Tongue (tissue), 2 donors: ENCODE results near the gene GNL1. TPM values are rescaled to one million over a fixed set of nuclear protein-coding genes. Genes with fewer than 3 reads are reported as not detected.
A peak's percentile ranks its signal among the peaks of the same experiment; 100 is the strongest.
"Not testable (repeated sequence)": the region's sequence is repeated elsewhere in the genome, so short reads cannot be mapped to it uniquely, and the experiment has no call there.

ENCODE experiments used
- DNase-seq: peaks from one replicate; pipeline ENCODE4 v3.0.0-alpha.2; 2015
- total RNA-seq: library from RNA; depleted of rRNA; stranded (reverse); fragments of >200 nt; gene quantifications from one replicate; pipeline ENCODE4 v1.2.3, GENCODE V29; 2014

GNL1 gene
- total RNA-seq, 1 donor from 2014 or later: 40.2 TPM

GRCh38 chr6:30529349-30529875 lies 26.9 kb downstream of the GNL1 start:
- not testable (repeated sequence) for DNase-seq

- not testable (repeated sequence) for DNase-seq
Measured at GRCh38 chr6:30526444-30526843, 29.8 kb downstream of the GNL1 start.

GRCh38 chr6:30521952-30522351 lies 34.3 kb downstream of the GNL1 start:
- not testable (repeated sequence) for DNase-seq

- not testable (repeated sequence) for DNase-seq
Measured at GRCh38 chr6:30521082-30521481, 35.2 kb downstream of the GNL1 start.

- DNase-seq: peak; percentile 39
Measured at GRCh38 chr6:30520522-30520921, 35.8 kb downstream of the GNL1 start.

- not testable (repeated sequence) for DNase-seq
Measured at GRCh38 chr6:30518505-30519145, 37.7 kb downstream of the GNL1 start.

- not testable (repeated sequence) for DNase-seq
Measured at GRCh38 chr6:30517767-30518504, 38.4 kb downstream of the GNL1 start.

- not testable (repeated sequence) for DNase-seq
Measured at GRCh38 chr6:30516754-30517076, 39.6 kb downstream of the GNL1 start.

- peak; percentile 92 for DNase-seq
Measured at GRCh38 chr6:30515944-30516753, 40.1 kb downstream of the GNL1 start.

- no peak for DNase-seq
Measured at GRCh38 chr6:30515106-30515505, 41.2 kb downstream of the GNL1 start.

GRCh38 chr6:30513451-30513850 lies 42.8 kb downstream of the GNL1 start:
- DNase-seq: no peak

GRCh38 chr6:30511169-30511546 lies 45.1 kb downstream of the GNL1 start:
- DNase-seq: no peak

- DNase-seq: no peak
Measured at GRCh38 chr6:30510419-30511168, 45.7 kb downstream of the GNL1 start.

- DNase-seq: no peak
Measured at GRCh38 chr6:30508890-30509736, 47.2 kb downstream of the GNL1 start.

GRCh38 chr6:30507849-30508827 lies 48.2 kb downstream of the GNL1 start:
- no peak for DNase-seq

- no peak for DNase-seq
Measured at GRCh38 chr6:30500421-30501355, 55.6 kb downstream of the GNL1 start.

GRCh38 chr6:30498705-30499104 lies 57.6 kb downstream of the GNL1 start:
- DNase-seq: not testable (repeated sequence)

GRCh38 chr6:30497714-30498113 lies 58.6 kb downstream of the GNL1 start:
- no peak for DNase-seq

GRCh38 chr6:30497261-30497599 lies 59.1 kb downstream of the GNL1 start:
- not testable (repeated sequence) for DNase-seq
